ENCODE results near the gene LECT2.

- TF ChIP-seq TAF1 (IDR thresholded peaks at IDR 0.05; ENCODE audit: low read depth, low read length) (no peak), POLR2AphosphoS5 (IDR thresholded peaks at IDR 0.05; ENCODE audit: low read depth, low read length) (no peak), POLR2A (IDR thresholded peaks at IDR 0.05; ENCODE audit: low read depth, low read length) (no peak), SPI1 (IDR thresholded peaks at IDR 0.05; ENCODE audit: low read depth, low read length) (no peak), POU2F2 (IDR thresholded peaks at IDR 0.05; ENCODE audit: low read depth, low read length) (no peak)
Observed at GRCh38 chr5:135937245-135937911, 17.4 kb downstream of the LECT2 start.

Measured in GM12891 (cell line).